Measurements from ENCODE around the gene D2HGDH.
"Not testable (repeated sequence)": the region's sequence is repeated elsewhere in the genome, so short reads cannot be mapped to it uniquely, and the experiment has no call there.

GRCh38 chr2:241791385-241791784 lies 57.0 kb downstream of the D2HGDH start:
- not testable (repeated sequence) for TF ChIP-seq POLR2A (IDR thresholded peaks at IDR 0.05)
- TF ChIP-seq, protein P1, sequence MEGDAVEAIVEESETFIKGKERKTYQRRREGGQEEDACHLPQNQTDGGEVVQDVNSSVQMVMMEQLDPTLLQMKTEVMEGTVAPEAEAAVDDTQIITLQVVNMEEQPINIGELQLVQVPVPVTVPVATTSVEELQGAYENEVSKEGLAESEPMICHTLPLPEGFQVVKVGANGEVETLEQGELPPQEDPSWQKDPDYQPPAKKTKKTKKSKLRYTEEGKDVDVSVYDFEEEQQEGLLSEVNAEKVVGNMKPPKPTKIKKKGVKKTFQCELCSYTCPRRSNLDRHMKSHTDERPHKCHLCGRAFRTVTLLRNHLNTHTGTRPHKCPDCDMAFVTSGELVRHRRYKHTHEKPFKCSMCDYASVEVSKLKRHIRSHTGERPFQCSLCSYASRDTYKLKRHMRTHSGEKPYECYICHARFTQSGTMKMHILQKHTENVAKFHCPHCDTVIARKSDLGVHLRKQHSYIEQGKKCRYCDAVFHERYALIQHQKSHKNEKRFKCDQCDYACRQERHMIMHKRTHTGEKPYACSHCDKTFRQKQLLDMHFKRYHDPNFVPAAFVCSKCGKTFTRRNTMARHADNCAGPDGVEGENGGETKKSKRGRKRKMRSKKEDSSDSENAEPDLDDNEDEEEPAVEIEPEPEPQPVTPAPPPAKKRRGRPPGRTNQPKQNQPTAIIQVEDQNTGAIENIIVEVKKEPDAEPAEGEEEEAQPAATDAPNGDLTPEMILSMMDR (IDR thresholded peaks at IDR 0.05 in 8 of 11, conservative IDR thresholded peaks at IDR 0.05 in 3 of 11): not testable (repeated sequence)

Measured in spleen (tissue), 7 donors.